ENCODE data around the gene XAB2.
A peak's percentile ranks its signal among the peaks of the same experiment; 100 is the strongest.

XAB2 gene

DNA sequence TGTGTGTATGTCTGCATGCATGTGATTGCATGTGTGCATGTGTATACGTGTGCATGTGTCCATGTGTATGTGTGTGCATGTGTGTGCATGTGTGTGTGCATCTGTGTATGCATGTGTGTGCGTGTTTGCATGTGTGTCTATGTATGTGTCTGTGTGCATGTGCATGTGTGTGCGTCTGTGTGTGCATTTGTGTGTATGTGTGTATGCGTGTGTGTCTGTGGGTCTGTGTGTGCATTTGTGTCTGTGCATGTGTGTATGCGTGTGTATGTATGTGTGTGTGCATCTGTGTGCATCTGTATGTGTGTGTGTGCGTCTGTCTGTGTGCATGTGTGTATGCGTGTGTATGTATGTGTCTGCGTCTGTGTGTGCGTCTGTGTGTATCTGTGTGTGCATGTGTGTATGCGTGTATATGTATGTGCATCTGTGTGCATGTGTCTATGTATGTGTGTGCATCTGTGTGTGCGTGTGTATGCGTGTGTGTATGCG is 10.6 kb upstream of the XAB2 start:
- peaks cover 7 to 17% of the 10 kb centered on the region in 2 experiments; a peak in 2 of 3 replicates for H3K36me3 ChIP-seq (ENCODE audit: control insufficient read depth in 2 of 2, insufficient read depth in 1 of 2, low read length in 2 of 2)
- no peak for TF ChIP-seq HOXA7 (CRISPR knock-in tag; IDR thresholded peaks at IDR 0.05; ENCODE audit: borderline replicate concordance)
- TF ChIP-seq, protein P1, sequence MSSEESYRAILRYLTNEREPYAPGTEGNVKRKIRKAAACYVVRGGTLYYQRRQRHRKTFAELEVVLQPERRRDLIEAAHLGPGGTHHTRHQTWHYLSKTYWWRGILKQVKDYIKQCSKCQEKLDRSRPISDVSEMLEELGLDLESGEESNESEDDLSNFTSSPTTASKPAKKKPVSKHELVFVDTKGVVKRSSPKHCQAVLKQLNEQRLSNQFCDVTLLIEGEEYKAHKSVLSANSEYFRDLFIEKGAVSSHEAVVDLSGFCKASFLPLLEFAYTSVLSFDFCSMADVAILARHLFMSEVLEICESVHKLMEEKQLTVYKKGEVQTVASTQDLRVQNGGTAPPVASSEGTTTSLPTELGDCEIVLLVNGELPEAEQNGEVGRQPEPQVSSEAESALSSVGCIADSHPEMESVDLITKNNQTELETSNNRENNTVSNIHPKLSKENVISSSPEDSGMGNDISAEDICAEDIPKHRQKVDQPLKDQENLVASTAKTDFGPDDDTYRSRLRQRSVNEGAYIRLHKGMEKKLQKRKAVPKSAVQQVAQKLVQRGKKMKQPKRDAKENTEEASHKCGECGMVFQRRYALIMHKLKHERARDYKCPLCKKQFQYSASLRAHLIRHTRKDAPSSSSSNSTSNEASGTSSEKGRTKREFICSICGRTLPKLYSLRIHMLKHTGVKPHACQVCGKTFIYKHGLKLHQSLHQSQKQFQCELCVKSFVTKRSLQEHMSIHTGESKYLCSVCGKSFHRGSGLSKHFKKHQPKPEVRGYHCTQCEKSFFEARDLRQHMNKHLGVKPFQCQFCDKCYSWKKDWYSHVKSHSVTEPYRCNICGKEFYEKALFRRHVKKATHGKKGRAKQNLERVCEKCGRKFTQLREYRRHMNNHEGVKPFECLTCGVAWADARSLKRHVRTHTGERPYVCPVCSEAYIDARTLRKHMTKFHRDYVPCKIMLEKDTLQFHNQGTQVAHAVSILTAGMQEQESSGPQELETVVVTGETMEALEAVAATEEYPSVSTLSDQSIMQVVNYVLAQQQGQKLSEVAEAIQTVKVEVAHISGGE (tag by site-specific recombination; conservative IDR thresholded peaks at IDR 0.05; ENCODE audit: low read depth), result no peak
- TF ChIP-seq YY2 (tag by site-specific recombination; IDR thresholded peaks at IDR 0.05), result 0 out of 2 replicates have a peak, but pooled peaks have one; percentile 11
- no peak for TF ChIP-seq ZFP3 (tag by site-specific recombination; IDR thresholded peaks at IDR 0.05; ENCODE audit: low read depth)
- TF ChIP-seq ZNF426 (tag by site-specific recombination; IDR thresholded peaks at IDR 0.05), result no peak
- TF ChIP-seq SP2 (tag by site-specific recombination; IDR thresholded peaks at IDR 0.05), result no peak
- no peak for TF ChIP-seq ZNF48 (tag by site-specific recombination; IDR thresholded peaks at IDR 0.05)
- TF ChIP-seq ZBTB21 (tag by site-specific recombination; IDR thresholded peaks at IDR 0.05), result no peak
- TF ChIP-seq, protein P2, sequence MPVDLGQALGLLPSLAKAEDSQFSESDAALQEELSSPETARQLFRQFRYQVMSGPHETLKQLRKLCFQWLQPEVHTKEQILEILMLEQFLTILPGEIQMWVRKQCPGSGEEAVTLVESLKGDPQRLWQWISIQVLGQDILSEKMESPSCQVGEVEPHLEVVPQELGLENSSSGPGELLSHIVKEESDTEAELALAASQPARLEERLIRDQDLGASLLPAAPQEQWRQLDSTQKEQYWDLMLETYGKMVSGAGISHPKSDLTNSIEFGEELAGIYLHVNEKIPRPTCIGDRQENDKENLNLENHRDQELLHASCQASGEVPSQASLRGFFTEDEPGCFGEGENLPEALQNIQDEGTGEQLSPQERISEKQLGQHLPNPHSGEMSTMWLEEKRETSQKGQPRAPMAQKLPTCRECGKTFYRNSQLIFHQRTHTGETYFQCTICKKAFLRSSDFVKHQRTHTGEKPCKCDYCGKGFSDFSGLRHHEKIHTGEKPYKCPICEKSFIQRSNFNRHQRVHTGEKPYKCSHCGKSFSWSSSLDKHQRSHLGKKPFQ (tag by site-specific recombination; IDR thresholded peaks at IDR 0.05), result peak; percentile 56; the same call in 1 of the 2 replicates
- no peak for TF ChIP-seq ZNF624 (tag by site-specific recombination; IDR thresholded peaks at IDR 0.05)
- TF ChIP-seq ZNF785 (tag by site-specific recombination; IDR thresholded peaks at IDR 0.05), result 0 out of 2 replicates have a peak, but pooled peaks have one; percentile 50
- TF ChIP-seq ZNF169 (tag by site-specific recombination; IDR thresholded peaks at IDR 0.05), result no peak
- no peak for TF ChIP-seq ZNF155 (tag by site-specific recombination; IDR thresholded peaks at IDR 0.05)
- TF ChIP-seq EGR2 (tag by site-specific recombination; IDR thresholded peaks at IDR 0.05; ENCODE audit: low read depth), result no peak
- no peak for TF ChIP-seq ZNF157 (tag by site-specific recombination; IDR thresholded peaks at IDR 0.05)
- TF ChIP-seq, protein P3, sequence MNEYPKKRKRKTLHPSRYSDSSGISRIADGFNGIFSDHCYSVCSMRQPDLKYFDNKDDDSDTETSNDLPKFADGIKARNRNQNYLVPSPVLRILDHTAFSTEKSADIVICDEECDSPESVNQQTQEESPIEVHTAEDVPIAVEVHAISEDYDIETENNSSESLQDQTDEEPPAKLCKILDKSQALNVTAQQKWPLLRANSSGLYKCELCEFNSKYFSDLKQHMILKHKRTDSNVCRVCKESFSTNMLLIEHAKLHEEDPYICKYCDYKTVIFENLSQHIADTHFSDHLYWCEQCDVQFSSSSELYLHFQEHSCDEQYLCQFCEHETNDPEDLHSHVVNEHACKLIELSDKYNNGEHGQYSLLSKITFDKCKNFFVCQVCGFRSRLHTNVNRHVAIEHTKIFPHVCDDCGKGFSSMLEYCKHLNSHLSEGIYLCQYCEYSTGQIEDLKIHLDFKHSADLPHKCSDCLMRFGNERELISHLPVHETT (tag by site-specific recombination; IDR thresholded peaks at IDR 0.05), result no peak
- TF ChIP-seq SCRT1 (tag by site-specific recombination; IDR thresholded peaks at IDR 0.05; ENCODE audit: borderline replicate concordance), result no peak
- no peak for TF ChIP-seq TCF7L2 (IDR thresholded peaks at IDR 0.05; ENCODE audit: borderline replicate concordance, low read depth, low read length)
- TF ChIP-seq, protein P4, sequence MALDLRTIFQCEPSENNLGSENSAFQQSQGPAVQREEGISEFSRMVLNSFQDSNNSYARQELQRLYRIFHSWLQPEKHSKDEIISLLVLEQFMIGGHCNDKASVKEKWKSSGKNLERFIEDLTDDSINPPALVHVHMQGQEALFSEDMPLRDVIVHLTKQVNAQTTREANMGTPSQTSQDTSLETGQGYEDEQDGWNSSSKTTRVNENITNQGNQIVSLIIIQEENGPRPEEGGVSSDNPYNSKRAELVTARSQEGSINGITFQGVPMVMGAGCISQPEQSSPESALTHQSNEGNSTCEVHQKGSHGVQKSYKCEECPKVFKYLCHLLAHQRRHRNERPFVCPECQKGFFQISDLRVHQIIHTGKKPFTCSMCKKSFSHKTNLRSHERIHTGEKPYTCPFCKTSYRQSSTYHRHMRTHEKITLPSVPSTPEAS (tag by site-specific recombination; IDR thresholded peaks at IDR 0.05), result peak; percentile 99
- TF ChIP-seq, protein P5, sequence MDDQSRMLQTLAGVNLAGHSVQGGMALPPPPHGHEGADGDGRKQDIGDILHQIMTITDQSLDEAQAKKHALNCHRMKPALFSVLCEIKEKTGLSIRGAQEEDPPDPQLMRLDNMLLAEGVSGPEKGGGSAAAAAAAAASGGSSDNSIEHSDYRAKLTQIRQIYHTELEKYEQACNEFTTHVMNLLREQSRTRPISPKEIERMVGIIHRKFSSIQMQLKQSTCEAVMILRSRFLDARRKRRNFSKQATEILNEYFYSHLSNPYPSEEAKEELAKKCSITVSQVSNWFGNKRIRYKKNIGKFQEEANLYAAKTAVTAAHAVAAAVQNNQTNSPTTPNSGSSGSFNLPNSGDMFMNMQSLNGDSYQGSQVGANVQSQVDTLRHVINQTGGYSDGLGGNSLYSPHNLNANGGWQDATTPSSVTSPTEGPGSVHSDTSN (CRISPR knock-in tag; IDR thresholded peaks at IDR 0.05), result no peak
- TF ChIP-seq, protein P6, sequence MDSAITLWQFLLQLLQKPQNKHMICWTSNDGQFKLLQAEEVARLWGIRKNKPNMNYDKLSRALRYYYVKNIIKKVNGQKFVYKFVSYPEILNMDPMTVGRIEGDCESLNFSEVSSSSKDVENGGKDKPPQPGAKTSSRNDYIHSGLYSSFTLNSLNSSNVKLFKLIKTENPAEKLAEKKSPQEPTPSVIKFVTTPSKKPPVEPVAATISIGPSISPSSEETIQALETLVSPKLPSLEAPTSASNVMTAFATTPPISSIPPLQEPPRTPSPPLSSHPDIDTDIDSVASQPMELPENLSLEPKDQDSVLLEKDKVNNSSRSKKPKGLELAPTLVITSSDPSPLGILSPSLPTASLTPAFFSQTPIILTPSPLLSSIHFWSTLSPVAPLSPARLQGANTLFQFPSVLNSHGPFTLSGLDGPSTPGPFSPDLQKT (IDR thresholded peaks at IDR 0.05; ENCODE audit: borderline replicate concordance, low read depth, low read length), result no peak
- TF ChIP-seq, protein P7, sequence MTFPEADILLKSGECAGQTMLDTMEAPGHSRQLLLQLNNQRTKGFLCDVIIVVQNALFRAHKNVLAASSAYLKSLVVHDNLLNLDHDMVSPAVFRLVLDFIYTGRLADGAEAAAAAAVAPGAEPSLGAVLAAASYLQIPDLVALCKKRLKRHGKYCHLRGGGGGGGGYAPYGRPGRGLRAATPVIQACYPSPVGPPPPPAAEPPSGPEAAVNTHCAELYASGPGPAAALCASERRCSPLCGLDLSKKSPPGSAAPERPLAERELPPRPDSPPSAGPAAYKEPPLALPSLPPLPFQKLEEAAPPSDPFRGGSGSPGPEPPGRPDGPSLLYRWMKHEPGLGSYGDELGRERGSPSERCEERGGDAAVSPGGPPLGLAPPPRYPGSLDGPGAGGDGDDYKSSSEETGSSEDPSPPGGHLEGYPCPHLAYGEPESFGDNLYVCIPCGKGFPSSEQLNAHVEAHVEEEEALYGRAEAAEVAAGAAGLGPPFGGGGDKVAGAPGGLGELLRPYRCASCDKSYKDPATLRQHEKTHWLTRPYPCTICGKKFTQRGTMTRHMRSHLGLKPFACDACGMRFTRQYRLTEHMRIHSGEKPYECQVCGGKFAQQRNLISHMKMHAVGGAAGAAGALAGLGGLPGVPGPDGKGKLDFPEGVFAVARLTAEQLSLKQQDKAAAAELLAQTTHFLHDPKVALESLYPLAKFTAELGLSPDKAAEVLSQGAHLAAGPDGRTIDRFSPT (tag by site-specific recombination; IDR thresholded peaks at IDR 0.05), result no peak
- no peak for TF ChIP-seq KLF8 (tag by site-specific recombination; IDR thresholded peaks at IDR 0.05)
- TF ChIP-seq ZNF544 (tag by site-specific recombination; IDR thresholded peaks at IDR 0.05), result no peak
- no peak for TF ChIP-seq ZNF837 (tag by site-specific recombination; IDR thresholded peaks at IDR 0.05)
- TF ChIP-seq ZNF324 (tag by site-specific recombination; IDR thresholded peaks at IDR 0.05), result no peak
- no peak for TF ChIP-seq ZNF341 (tag by site-specific recombination; IDR thresholded peaks at IDR 0.05; ENCODE audit: low read depth)
- H3K27ac ChIP-seq (ENCODE audit: extremely low read depth, low read depth, low read length), result no peak overlapping the region
- H3K4me1 ChIP-seq (ENCODE audit: control insufficient read depth, insufficient read depth, low read length), result no peaks in the 10 kb centered on the region
- POLR2A ChIA-PET, result no interaction called here
- no peak overlapping the region for H3K4me3 ChIP-seq (ENCODE audit: low read depth, low read length)
- CTCF ChIA-PET, result no interaction called here
- no peaks in the 10 kb centered on the region for H3K9me3 ChIP-seq (ENCODE audit: control insufficient read depth, insufficient read depth, low read depth, low read length)

Data from HEK293 (cell line).